GM18909 (cell line): ENCODE measurements around the gene INTS15.

Source experiments
- ATAC-seq: cut with Tn5 transposase; IDR thresholded peaks from one replicate; pipeline ENCODE4 v1.9.1; 2021; ENCODE audit warnings: mild to moderate bottlenecking; ENCODE audit not compliant: unreplicated experiment, poor library complexity

The INTS15 gene

GRCh38 chr7:6639032-6639431 lies 49.2 kb downstream of the INTS15 start:
- no peak for ATAC-seq

- no peak for ATAC-seq
Measured at GRCh38 chr7:6639627-6640026, 49.8 kb downstream of the INTS15 start.

- no peak for ATAC-seq
Measured at GRCh38 chr7:6640246-6640721, 50.5 kb downstream of the INTS15 start.

- ATAC-seq: no peak
Measured at GRCh38 chr7:6641305-6642035, 51.6 kb downstream of the INTS15 start.

- no peak for ATAC-seq
Measured at GRCh38 chr7:6642239-6642839, 52.5 kb downstream of the INTS15 start.

- no peak for ATAC-seq
Measured at GRCh38 chr7:6642861-6643640, 53.2 kb downstream of the INTS15 start.

GRCh38 chr7:6643915-6644625 lies 54.2 kb downstream of the INTS15 start:
- ATAC-seq: no peak

- no peak for ATAC-seq
Measured at GRCh38 chr7:6644728-6645127, 54.9 kb downstream of the INTS15 start.

GRCh38 chr7:6646465-6646864 lies 56.6 kb downstream of the INTS15 start:
- ATAC-seq: no peak

GRCh38 chr7:6647080-6647479 lies 57.3 kb downstream of the INTS15 start:
- ATAC-seq: no peak

GRCh38 chr7:6647541-6647940 lies 57.7 kb downstream of the INTS15 start:
- no peak for ATAC-seq

GRCh38 chr7:6648066-6648814 lies 58.4 kb downstream of the INTS15 start:
- ATAC-seq: no peak

GRCh38 chr7:6648815-6649104 lies 58.9 kb downstream of the INTS15 start:
- no peak for ATAC-seq

GRCh38 chr7:6649241-6649961 lies 59.6 kb downstream of the INTS15 start:
- ATAC-seq: no peak

- ATAC-seq: no peak
Measured at GRCh38 chr7:6650086-6650485, 60.3 kb downstream of the INTS15 start.

GRCh38 chr7:6650521-6651011 lies 60.7 kb downstream of the INTS15 start:
- ATAC-seq: no peak

GRCh38 chr7:6651851-6652445 lies 62.1 kb downstream of the INTS15 start:
- no peak for ATAC-seq

- ATAC-seq: no peak
Measured at GRCh38 chr7:6652446-6653011, 62.7 kb downstream of the INTS15 start.
